HepG2 (cell line): ENCODE results near the gene TBC1D5. TPM values are rescaled to one million over a fixed set of nuclear protein-coding genes. Genes with fewer than 3 reads are reported as not detected.

Experiments
- ATAC-seq: fragments of 200-7000 bp; cut with Tn5 transposase; 3 replicates; pipeline ENCODE4 v1.9.1; 2020; ENCODE audit warnings: mild to moderate bottlenecking, moderate library complexity
- BruUV-seq: library from RNA; stranded (reverse); fragments of 400-500 nt; replicated peaks from 2 replicates; lab custom pipeline; 2021; lab: Mats Ljungman, UMichigan
- CTCF ChIA-PET: fragments of 300-600 bp; formaldehyde crosslinking; extraction: SDS; loops from one replicate; lab custom pipeline; 2021; ENCODE audit warnings: low total read pairs, inconsistent platforms, low intra/inter-chr PET ratio; lab: Yijun Ruan, JAX
- POLR2A ChIA-PET: fragments of 350-600 bp; sonication (Branson Sonifier 250); formaldehyde crosslinking; loops from one replicate; lab custom pipeline; 2020; ENCODE audit warnings: antibody characterized with exemption, inconsistent platforms; lab: Yijun Ruan, JAX
- DNase-seq: peaks from one replicate; pipeline ENCODE4 v3.0.0-alpha.2; 2015; ENCODE audit warnings: low spot score
- FAIRE-seq: peaks from 3 replicates; lab custom pipeline; 2011; peaks lifted over from hg19 to GRCh38; lab: Jason Lieb, UNC
- H2AFZ ChIP-seq: one replicate; pipeline ENCODE4 v1.6.1; 2011; ENCODE audit warnings: low read length, inconsistent platforms
- H3K27ac ChIP-seq: fragments of 300-600 bp; 3 replicates; pipeline ENCODE4 v1.8.0; 2011; ENCODE audit warnings: mixed run types, mild to moderate bottlenecking, mixed read lengths, low read length, inconsistent platforms; ENCODE audit not compliant: insufficient read depth; ENCODE audit errors: extremely low read length
- H3K27me3 ChIP-seq, 2 experiments: fragments of 200-600 bp in 1 of 2; 2 replicates in 1 of 2; 3 replicates in 1 of 2; pipeline versions ENCODE4 v1.6.0 to v1.8.0; 2011; ENCODE audit warnings: low read length in 2 of 2, mild to moderate bottlenecking in 2 of 2, moderate library complexity in 2 of 2, inconsistent platforms in 1 of 2; ENCODE audit not compliant: insufficient read depth in 2 of 2, control insufficient read depth in 1 of 2
- H3K36me3 ChIP-seq, 2 experiments: fragments of 200-600 bp in 1 of 2; replicated peaks in 1 of 2; 2 replicates in 1 of 2; 3 replicates in 1 of 2; pipeline versions ENCODE4 v1.5.1 to v1.8.0; 2011; ENCODE audit warnings: low read length in 2 of 2, inconsistent platforms in 1 of 2; ENCODE audit not compliant: insufficient read depth in 2 of 2, control insufficient read depth in 1 of 2
- H3K4me1 ChIP-seq: 2 replicates; pipeline ENCODE4 v1.5.1; 2012; ENCODE audit warnings: low read length, inconsistent platforms; ENCODE audit not compliant: insufficient read depth
- H3K4me2 ChIP-seq: 2 replicates; pipeline ENCODE4 v1.6.0; 2011; ENCODE audit warnings: low read depth, low read length, inconsistent platforms
- H3K4me3 ChIP-seq, 3 experiments: fragments of 200-600 bp in 1 of 3; sonication (generic), shearing (Covaris generic) in 1 of 3; replicated peaks in 1 of 3; 2 replicates each; pipeline ENCODE4 v1.5.1; 2011 to 2016; ENCODE audit warnings: low read length in 3 of 3, inconsistent platforms in 2 of 3, low read depth in 2 of 3, mild to moderate bottlenecking in 2 of 3, control low read depth in 1 of 3, mixed read lengths in 1 of 3; ENCODE audit not compliant: insufficient read depth in 1 of 3
- H3K79me2 ChIP-seq: one replicate; pipeline ENCODE4 v1.6.1; 2011; ENCODE audit warnings: low read length, inconsistent platforms; ENCODE audit not compliant: insufficient read depth
- H3K9ac ChIP-seq: 2 replicates; pipeline ENCODE4 v1.6.0; 2011; ENCODE audit warnings: mild to moderate bottlenecking, low read depth, low read length, inconsistent platforms; ENCODE audit not compliant: insufficient read depth
- H3K9me3 ChIP-seq: 2 replicates; pipeline ENCODE4 v1.5.1; 2012; ENCODE audit warnings: mild to moderate bottlenecking, low read length
- H4K20me1 ChIP-seq: 2 replicates; pipeline ENCODE4 v1.6.0; 2011; ENCODE audit warnings: inconsistent platforms, mild to moderate bottlenecking, low read length, moderate library complexity; ENCODE audit not compliant: insufficient read depth
- GTF3A ChIP-seq: sonication (generic); formaldehyde crosslinking; conservative IDR thresholded peaks from 2 replicates; pipeline ENCODE4 v1.4.0; 2020; ENCODE audit warnings: mild to moderate bottlenecking, missing genetic modification reagents
- HNRNPL ChIP-seq: fragments of 200-400 bp; formaldehyde crosslinking; IDR thresholded peaks from 2 replicates; pipeline ENCODE4 v1.6.1; 2017; ENCODE audit warnings: mild to moderate bottlenecking, low read depth, low read length
- HOXD1 ChIP-seq: sonication (generic); formaldehyde crosslinking; IDR thresholded peaks from 2 replicates; pipeline ENCODE4 v1.5.0; 2020; ENCODE audit warnings: missing genetic modification reagents
- IRF1 ChIP-seq: sonication (generic); formaldehyde crosslinking; IDR thresholded peaks from 2 replicates; pipeline ENCODE4 v1.4.0; 2020; ENCODE audit warnings: low read depth, mild to moderate bottlenecking, missing genetic modification reagents
- IRF9 ChIP-seq: sonication (generic); formaldehyde crosslinking; IDR thresholded peaks from 2 replicates; pipeline ENCODE4 v1.8.0; 2022; ENCODE audit warnings: missing genetic modification reagents, mild to moderate bottlenecking, borderline replicate concordance
- PCBP1 ChIP-seq: fragments of 200-400 bp; formaldehyde crosslinking; IDR thresholded peaks from 2 replicates; pipeline ENCODE4 v1.6.1; 2017; ENCODE audit warnings: mild to moderate bottlenecking, low read depth, low read length, borderline replicate concordance
- RXRB ChIP-seq: IDR thresholded peaks from 2 replicates; pipeline ENCODE4 v1.6.1; 2016; ENCODE audit warnings: borderline replicate concordance, missing genetic modification reagents, missing compliant biosample characterization
- SAFB2 ChIP-seq: sonication (generic); formaldehyde crosslinking; IDR thresholded peaks from 2 replicates; pipeline ENCODE4 v1.5.1; 2020; ENCODE audit warnings: missing genetic modification reagents, low read depth, mild to moderate bottlenecking, borderline replicate concordance
- SMAD1 ChIP-seq: sonication (generic); formaldehyde crosslinking; IDR thresholded peaks from 2 replicates; pipeline ENCODE4 v1.4.0; 2020; ENCODE audit warnings: missing genetic modification reagents, low read depth, mild to moderate bottlenecking, borderline replicate concordance
- SMAD9 ChIP-seq: sonication (generic); formaldehyde crosslinking; IDR thresholded peaks from 2 replicates; pipeline ENCODE4 v1.5.1; 2020; ENCODE audit warnings: mild to moderate bottlenecking, missing genetic modification reagents
- ZNF136 ChIP-seq: sonication (generic); formaldehyde crosslinking; IDR thresholded peaks from 2 replicates; pipeline ENCODE4 v1.8.1; 2022; ENCODE audit warnings: low read depth, mild to moderate bottlenecking, moderate library complexity, missing genetic modification reagents
- ZNF251 ChIP-seq: sonication (generic); formaldehyde crosslinking; IDR thresholded peaks from 2 replicates; pipeline ENCODE4 v1.9.0; 2021; ENCODE audit warnings: mild to moderate bottlenecking, missing genetic modification reagents
- ZNF747 ChIP-seq: sonication (generic); formaldehyde crosslinking; IDR thresholded peaks from 2 replicates; pipeline ENCODE4 v1.8.1; 2023; ENCODE audit warnings: missing genetic modification reagents, mild to moderate bottlenecking, borderline replicate concordance
- ZNF768 ChIP-seq: sonication (generic); formaldehyde crosslinking; IDR thresholded peaks from 2 replicates; pipeline ENCODE4 v1.4.0; 2020; ENCODE audit warnings: missing genetic modification reagents
- ZNF784 ChIP-seq: sonication (generic); formaldehyde crosslinking; IDR thresholded peaks from 2 replicates; pipeline ENCODE4 v1.5.1; 2020; ENCODE audit warnings: missing genetic modification reagents, mild to moderate bottlenecking, borderline replicate concordance
- WGBS: methylation state at CpG from one replicate; pipeline ENCODE4 v1.1.6; 2017; ENCODE audit warnings: low lambda C conversion rate; 5-methylcytosine and 5-hydroxymethylcytosine counted together
- in situ Hi-C: cut with HindIII; loops from 2 replicates; pipeline ENCODE4 v1.10.0; 2017; ENCODE audit warnings: low pct_unique_long_range_greater_than_20kb; ENCODE audit not compliant: extremely low pct_ligation_motif_present
- intact Hi-C: fragments of 100-400 bp; cut with micrococcal nuclease; formaldehyde crosslinking; loops from one replicate; pipeline ENCODE4 v1.10.0; 2022; ENCODE audit not compliant: unreplicated experiment
- polyA plus RNA-seq, 8 experiments: library from polyadenylated mRNA; depleted of rRNA in 3 of 8; stranded (reverse) in 7 of 8; unstranded in 1 of 8; fragments of >200 nt; fragmentation: Illumina TruSeq in 4 of 8; extraction: Trizol in 4 of 8; gene quantifications; 2 replicates each; pipeline versions ENCODE4 v1.2.1 to v1.2.3, GENCODE V29; 2011 to 2016; ENCODE audit warnings: low read depth in 4 of 8, missing spikeins in 1 of 8, mixed read lengths in 1 of 8; ENCODE audit not compliant: insufficient read depth in 1 of 8
- total RNA-seq, 5 experiments: library from RNA; depleted of rRNA; stranded (reverse); fragments of >200 nt; fragmentation: Illumina TruSeq; extraction: Trizol; gene quantifications; 2 replicates each; pipeline ENCODE4 v1.2.3, GENCODE V29; 2016; ENCODE audit warnings: low read depth in 1 of 5

The TBC1D5 gene
- total and polyA plus RNA-seq, 2 of the 13 experiments (the other 11 are each of a cell fraction or from before 2014, with no cell fraction given), result 19.2 to 33.3 TPM

GRCh38 chr3:17158941-17159682 lies 583.3 kb downstream of the TBC1D5 start:
- no peak overlapping the region for H3K4me3 ChIP-seq
- intact Hi-C loops, result no loop called here
- no peaks in the 10 kb centered on the region for H4K20me1 ChIP-seq
- DNase-seq (no peak), FAIRE-seq (no peak), ATAC-seq (no peak)
- H3K27ac ChIP-seq, result no peak overlapping the region
- H3K9me3 ChIP-seq, result no peaks in the 10 kb centered on the region
- no peaks in the 10 kb centered on the region for H3K4me1 ChIP-seq
- no peak overlapping the region for H3K4me2 ChIP-seq
- POLR2A ChIA-PET, result no interaction called here
- H3K36me3 ChIP-seq, result peaks cover 7 to 14% of the 10 kb centered on the region in 2 experiments; a peak in 4 of 5 replicates
- no TSS peak for BruUV-seq
- 95% methylated on average over 8 of the region's 8 CpGs for WGBS
- CTCF ChIA-PET, result no interaction called here
- H2AFZ ChIP-seq, result no peak overlapping the region
- no peaks in the 10 kb centered on the region for H3K79me2 ChIP-seq
- TF ChIP-seq ZNF136, result no peak
- no peak for TF ChIP-seq ZNF784 (CRISPR knock-in tag)
- TF ChIP-seq SAFB2 (CRISPR knock-in tag), result no peak
- TF ChIP-seq RXRB, result no peak
- TF ChIP-seq SMAD9, result no peak
- no peak for TF ChIP-seq ZNF768 (CRISPR knock-in tag)
- no peak for TF ChIP-seq IRF1
- TF ChIP-seq GTF3A (CRISPR knock-in tag), result no peak
- TF ChIP-seq PCBP1, result no peak
- no peak for TF ChIP-seq HOXD1
- TF ChIP-seq SMAD1, result no peak
- TF ChIP-seq IRF9 (CRISPR knock-in tag), result no peak
- TF ChIP-seq HNRNPL, result no peak
- TF ChIP-seq ZNF747, result no peak
- no peak for TF ChIP-seq ZNF251
- no peaks in the 10 kb centered on the region for H3K27me3 ChIP-seq
- in situ Hi-C loops, result no loop called here
- no peak overlapping the region for H3K9ac ChIP-seq
